HG03342 (cell line): ENCODE data around the gene COX15.
A peak's percentile ranks its signal among the peaks of the same experiment; 100 is the strongest.
"Not testable (repeated sequence)": the region's sequence is repeated elsewhere in the genome, so short reads cannot be mapped to it uniquely, and the experiment has no call there.

ENCODE experiments used
- ATAC-seq: cut with Tn5 transposase; IDR thresholded peaks from one replicate; pipeline ENCODE4 v1.9.1; 2021; ENCODE audit warnings: mild to moderate bottlenecking, moderate library complexity; ENCODE audit not compliant: unreplicated experiment

COX15 gene

GRCh38 chr10:99742254-99742653 lies 10.3 kb upstream of the COX15 start:
- no peak for ATAC-seq

GRCh38 chr10:99740933-99741559 lies 9.1 kb upstream of the COX15 start:
- ATAC-seq: no peak

DNA sequence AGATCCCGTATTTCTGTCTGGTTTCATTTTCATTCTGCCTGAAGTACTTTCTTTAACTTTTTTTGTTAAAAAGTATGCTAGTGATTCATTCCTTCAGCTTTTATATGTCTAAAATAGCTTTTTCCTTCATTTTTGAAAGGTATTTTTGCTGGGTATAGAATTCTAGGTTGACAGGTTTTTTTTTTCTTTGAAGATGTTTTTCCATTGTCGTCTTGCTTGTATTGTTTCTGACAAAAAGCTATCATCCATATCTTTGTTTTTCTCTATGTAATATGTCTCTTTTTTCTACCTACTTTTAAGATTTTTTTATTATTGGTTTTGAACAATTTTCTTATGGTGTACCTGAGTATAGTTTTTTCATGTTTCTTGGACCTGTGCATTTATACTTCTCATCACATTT lies 8.3 kb upstream of the COX15 start:
- ATAC-seq: no peak

- not testable (repeated sequence) for ATAC-seq
These were observed 2.2 kb upstream of the COX15 start for GRCh38 chr10:99734111-99734510.

- no peak for ATAC-seq
These were observed 1.4 kb upstream of the COX15 start for GRCh38 chr10:99733366-99733765.

GRCh38 chr10:99731306-99732032 lies 458 bp downstream of the COX15 start:
- ATAC-seq: no peak

DNA sequence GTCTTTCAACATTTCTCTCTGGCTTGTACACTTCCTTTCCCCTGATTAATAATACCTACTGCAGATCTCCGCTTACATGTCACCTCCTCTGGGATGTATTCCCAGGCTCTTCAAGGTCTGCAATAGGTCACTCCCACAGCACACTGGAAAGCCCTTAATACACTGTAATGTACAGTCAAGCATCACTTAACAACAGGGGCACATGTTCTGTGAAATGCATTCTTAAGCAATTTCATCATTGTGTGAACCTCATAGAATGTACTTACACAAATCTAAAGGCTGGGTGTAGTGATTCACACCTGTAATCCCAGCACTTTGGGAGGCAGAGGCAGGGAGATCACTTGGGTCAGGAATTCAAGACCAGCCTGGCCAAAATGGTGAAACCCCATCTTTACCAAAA lies 1.9 kb downstream of the COX15 start:
- ATAC-seq: no peak

DNA sequence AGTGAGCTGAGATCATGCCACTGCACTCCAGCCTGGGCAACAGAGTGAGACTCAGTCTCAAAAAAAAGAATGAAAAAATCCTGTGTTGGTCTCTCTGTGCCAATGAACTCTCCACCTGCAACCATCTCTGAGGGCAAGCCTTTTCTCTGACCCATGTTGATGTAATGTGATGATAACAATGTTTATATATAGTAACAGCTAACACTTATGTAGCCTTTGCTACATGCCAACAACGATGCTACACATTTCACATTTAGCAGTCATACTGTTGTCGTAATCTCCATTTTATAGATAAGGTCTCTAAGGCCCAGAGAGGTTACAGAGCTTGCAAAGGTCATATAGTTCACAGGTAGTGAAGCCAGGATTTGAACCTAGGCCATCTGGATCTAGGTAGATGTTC lies 11.5 kb downstream of the COX15 start:
- no peak for ATAC-seq

DNA sequence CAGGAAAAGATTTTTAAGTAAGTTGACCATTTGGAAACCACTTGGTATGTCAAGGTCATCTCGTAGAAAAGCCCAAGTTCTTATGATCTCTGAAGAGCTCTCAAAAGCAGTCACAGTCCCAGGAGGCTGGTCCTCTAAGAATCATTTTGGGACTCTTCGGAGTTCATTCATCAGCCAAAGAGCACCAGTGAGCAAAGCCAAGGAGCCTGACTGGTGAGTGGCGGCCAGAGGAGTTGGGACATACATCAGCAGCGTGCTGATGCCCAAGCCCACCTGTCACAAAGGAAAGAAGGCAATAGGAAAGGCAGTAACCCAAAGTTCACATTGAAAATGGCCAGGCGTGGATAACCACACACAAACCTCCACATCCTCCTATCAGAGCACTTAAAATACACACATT lies 17.5 kb downstream of the COX15 start:
- ATAC-seq: no peak

GRCh38 chr10:99711129-99711719 lies 20.7 kb downstream of the COX15 start:
- ATAC-seq: no peak

- peak; percentile 79 for ATAC-seq
These were observed 22.3 kb downstream of the COX15 start for GRCh38 chr10:99709480-99710229.

- ATAC-seq: no peak
These were observed 23.4 kb downstream of the COX15 start for GRCh38 chr10:99708428-99709012.

- ATAC-seq: no peak
These were observed 31.3 kb downstream of the COX15 start for GRCh38 chr10:99700649-99701048.

- no peak for ATAC-seq
These were observed 33.3 kb downstream of the COX15 start for GRCh38 chr10:99698504-99699080.

DNA sequence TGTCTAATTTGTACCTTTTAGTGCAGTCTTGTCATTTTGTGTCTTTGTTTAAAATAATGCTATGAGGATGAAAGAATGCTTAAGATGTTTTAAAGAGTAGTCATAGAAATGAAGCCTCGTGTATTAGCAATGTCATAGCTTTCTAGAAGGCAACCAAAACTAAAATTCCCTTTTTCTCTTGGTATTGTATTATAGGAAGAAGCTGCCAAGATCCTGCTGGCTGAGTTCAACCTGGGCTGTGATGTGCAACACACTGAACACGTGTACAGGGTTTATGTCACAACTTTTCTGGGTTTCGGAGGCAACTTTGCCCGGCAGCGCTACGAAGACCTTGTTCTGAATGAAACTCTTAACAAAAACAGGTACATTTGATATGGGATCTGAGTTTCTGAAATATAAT lies 36.2 kb downstream of the COX15 start:
- no peak for ATAC-seq

- ATAC-seq: no peak
These were observed 37.9 kb downstream of the COX15 start for GRCh38 chr10:99693933-99694583.

DNA sequence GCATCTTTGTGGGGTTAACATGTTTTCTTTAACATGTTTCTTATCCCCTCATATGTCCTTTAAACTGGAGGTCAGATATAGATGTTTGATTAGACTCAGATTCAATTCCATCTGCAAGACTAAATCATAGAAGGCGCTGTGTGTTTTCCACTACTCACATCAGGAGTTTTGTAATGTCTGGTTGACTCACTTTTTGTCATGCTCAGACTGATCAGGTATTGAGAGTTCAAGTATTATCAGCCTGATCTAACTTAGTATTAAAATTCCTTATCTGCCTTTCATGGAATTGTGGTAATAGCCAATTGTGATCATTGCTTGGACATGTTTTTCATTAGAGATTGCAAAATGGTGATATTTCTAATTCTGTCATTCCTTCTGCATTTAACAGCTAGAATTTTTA lies 42.5 kb downstream of the COX15 start:
- ATAC-seq: no peak

- ATAC-seq: peak; percentile 88
These were observed 46.3 kb downstream of the COX15 start for GRCh38 chr10:99685597-99685967.

- ATAC-seq: no peak
These were observed 49.2 kb downstream of the COX15 start for GRCh38 chr10:99682752-99683151.
